Neuronal stem cell (in vitro differentiated cells): ENCODE results near the gene AMPD3.

Experiments used
- DNase-seq: peaks from one replicate; pipeline ENCODE4 v3.0.0-alpha.2; 2013; ENCODE audit warnings: low spot score
- H2AFZ ChIP-seq: one replicate; pipeline ENCODE4 v1.6.1; 2013; ENCODE audit warnings: mild to moderate bottlenecking, low read length, inconsistent platforms
- H2AK5ac ChIP-seq: 2 replicates; pipeline ENCODE4 v1.6.1; 2013; ENCODE audit warnings: low read depth, mild to moderate bottlenecking, inconsistent platforms, low read length, moderate library complexity, mixed read lengths
- H2BK120ac ChIP-seq: 2 replicates; pipeline ENCODE4 v1.6.1; 2013; ENCODE audit warnings: low read depth, mild to moderate bottlenecking, inconsistent platforms, low read length, moderate library complexity, mixed read lengths
- H2BK12ac ChIP-seq: one replicate; pipeline ENCODE4 v1.6.1; 2013; ENCODE audit warnings: low read length, inconsistent platforms
- H2BK15ac ChIP-seq: 2 replicates; pipeline ENCODE4 v1.6.1; 2013; ENCODE audit warnings: mild to moderate bottlenecking, low read length, inconsistent platforms, mixed read lengths
- H2BK5ac ChIP-seq: one replicate; pipeline ENCODE4 v1.6.1; 2013; ENCODE audit warnings: inconsistent platforms, mild to moderate bottlenecking, low read length, moderate library complexity
- H3K14ac ChIP-seq: one replicate; pipeline ENCODE4 v1.6.1; 2013; ENCODE audit warnings: low read length, inconsistent platforms
- H3K18ac ChIP-seq: 2 replicates; pipeline ENCODE4 v1.6.1; 2013; ENCODE audit warnings: low read length, inconsistent platforms
- H3K23ac ChIP-seq: 2 replicates; pipeline ENCODE4 v1.6.1; 2013; ENCODE audit warnings: low read depth, mild to moderate bottlenecking, mixed read lengths, low read length, inconsistent platforms; ENCODE audit not compliant: poor library complexity
- H3K27ac ChIP-seq: replicated peaks from 3 replicates; pipeline ENCODE4 v1.5.1; 2013; ENCODE audit warnings: low read length, inconsistent platforms
- H3K27me3 ChIP-seq, 3 experiments: 2 replicates each; pipeline ENCODE4 v1.6.1; 2013; ENCODE audit warnings: low read length in 3 of 3, mild to moderate bottlenecking in 2 of 3, inconsistent platforms in 1 of 3, low read depth in 1 of 3, mixed read lengths in 1 of 3, moderate library complexity in 1 of 3; ENCODE audit not compliant: control insufficient read depth in 3 of 3, insufficient read depth in 3 of 3
- H3K36me3 ChIP-seq, 2 donors: replicated peaks in 1 of 2; 2 replicates each; pipeline ENCODE4 v1.6.1; 2013; ENCODE audit warnings: low read length in 2 of 2; ENCODE audit not compliant: control insufficient read depth in 2 of 2, insufficient read depth in 2 of 2
- H3K4ac ChIP-seq: 2 replicates; pipeline ENCODE4 v1.6.1; 2013; ENCODE audit warnings: inconsistent platforms, mild to moderate bottlenecking, low read length, moderate library complexity
- H3K4me1 ChIP-seq, 2 donors: 1 replicate in 1 of 2; 2 replicates in 1 of 2; pipeline ENCODE4 v1.6.1; 2013; ENCODE audit warnings: low read length in 2 of 2, low read depth in 1 of 2; ENCODE audit not compliant: control insufficient read depth in 2 of 2, insufficient read depth in 1 of 2
- H3K4me2 ChIP-seq: one replicate; pipeline ENCODE4 v1.6.1; 2013; ENCODE audit warnings: mild to moderate bottlenecking, low read length, inconsistent platforms; ENCODE audit not compliant: insufficient read depth, poor library complexity, severe bottlenecking
- H3K4me3 ChIP-seq, 2 donors: 2 replicates each; pipeline ENCODE4 v1.5.1; 2013; ENCODE audit warnings: low read length in 2 of 2, mild to moderate bottlenecking in 2 of 2, inconsistent platforms in 1 of 2, moderate library complexity in 1 of 2
- H3K79me1 ChIP-seq: one replicate; pipeline ENCODE4 v1.6.1; 2013; ENCODE audit warnings: low read depth, mild to moderate bottlenecking, inconsistent platforms, low read length, moderate library complexity
- H3K9ac ChIP-seq: one replicate; pipeline ENCODE4 v1.6.1; 2013; ENCODE audit warnings: mild to moderate bottlenecking, low read depth, low read length, inconsistent platforms; ENCODE audit not compliant: poor library complexity
- H3K9me3 ChIP-seq, 2 donors: replicated peaks in 1 of 2; 2 replicates each; pipeline versions ENCODE3 to v1.6.1; 2013; ENCODE audit warnings: low read length in 2 of 2, mild to moderate bottlenecking in 2 of 2, inconsistent platforms in 1 of 2, low read depth in 1 of 2, mixed read lengths in 1 of 2, moderate library complexity in 1 of 2; ENCODE audit not compliant: control insufficient read depth in 2 of 2, insufficient read depth in 1 of 2
- H4K8ac ChIP-seq: one replicate; pipeline ENCODE4 v1.6.1; 2013; ENCODE audit warnings: low read depth, mild to moderate bottlenecking, inconsistent platforms, low read length, moderate library complexity
- H4K91ac ChIP-seq: one replicate; pipeline ENCODE4 v1.6.1; 2013; ENCODE audit warnings: low read length, low read depth, mild to moderate bottlenecking, inconsistent platforms; ENCODE audit not compliant: poor library complexity
- WGBS, 2 donors: extraction: QIAGEN DNeasy Blood & Tissue Kit; methylation state at CpG; one replicate each; pipeline ENCODE4 v1.1.7; 2013; ENCODE audit warnings: missing lambda C conversion rate in 2 of 2, mixed read lengths in 1 of 2; ENCODE audit not compliant: insufficient read length in 2 of 2, insufficient replicate concordance in 1 of 2; ENCODE audit errors: extremely low coverage in 2 of 2; 5-methylcytosine and 5-hydroxymethylcytosine counted together

AMPD3 gene

DNA sequence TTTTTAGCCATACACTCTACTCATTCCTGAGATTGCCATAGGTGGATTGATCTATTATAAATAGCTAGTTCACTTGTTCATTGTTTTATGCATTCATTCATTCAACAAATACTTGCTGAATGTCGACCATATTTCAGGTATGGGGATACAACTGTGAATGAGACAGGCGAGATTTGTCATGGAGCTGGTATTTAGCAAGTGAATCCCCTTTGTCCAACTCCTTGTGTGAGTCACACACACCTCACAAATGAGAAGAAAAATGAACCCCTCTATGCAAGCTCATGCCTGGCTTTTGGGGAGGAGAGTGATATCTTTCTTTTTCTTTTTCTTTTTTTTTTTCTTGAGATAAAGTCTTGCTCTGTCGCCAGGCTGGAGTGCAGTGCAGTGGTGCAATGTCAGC is 1.8 kb upstream of the AMPD3 start:
- Histone ChIP-seq H3K23ac (no peak overlapping the region), H2BK5ac (no peak overlapping the region), H4K91ac (no peak overlapping the region), H2BK120ac (no peak overlapping the region), H3K27ac (no peak overlapping the region), H3K9me3 (peaks cover 2 to 3% of the 10 kb centered on the region in 2 donors), H2BK15ac (no peak overlapping the region), H3K4me1 (peaks cover 13 to 17% of the 10 kb centered on the region in 2 donors), H3K27me3 (peaks cover 4 to 62% (median 28%) of the 10 kb centered on the region in 3 experiments), H3K18ac (no peak overlapping the region), H3K79me1 (no peaks in the 10 kb centered on the region), H2AK5ac (no peak overlapping the region), H3K9ac (no peak overlapping the region), H4K8ac (no peak overlapping the region), H2BK12ac (no peak overlapping the region), H3K4me3 (no peak overlapping the region), H3K4ac (no peak overlapping the region), H3K36me3 (no peaks in the 10 kb centered on the region), H3K4me2 (no peak overlapping the region), H3K14ac (no peak overlapping the region), H2AFZ (no peak overlapping the region)
- DNase-seq = no peak
- WGBS, 2 donors = no CpG with 5 or more reads among the region's 3 CpGs

DNA sequence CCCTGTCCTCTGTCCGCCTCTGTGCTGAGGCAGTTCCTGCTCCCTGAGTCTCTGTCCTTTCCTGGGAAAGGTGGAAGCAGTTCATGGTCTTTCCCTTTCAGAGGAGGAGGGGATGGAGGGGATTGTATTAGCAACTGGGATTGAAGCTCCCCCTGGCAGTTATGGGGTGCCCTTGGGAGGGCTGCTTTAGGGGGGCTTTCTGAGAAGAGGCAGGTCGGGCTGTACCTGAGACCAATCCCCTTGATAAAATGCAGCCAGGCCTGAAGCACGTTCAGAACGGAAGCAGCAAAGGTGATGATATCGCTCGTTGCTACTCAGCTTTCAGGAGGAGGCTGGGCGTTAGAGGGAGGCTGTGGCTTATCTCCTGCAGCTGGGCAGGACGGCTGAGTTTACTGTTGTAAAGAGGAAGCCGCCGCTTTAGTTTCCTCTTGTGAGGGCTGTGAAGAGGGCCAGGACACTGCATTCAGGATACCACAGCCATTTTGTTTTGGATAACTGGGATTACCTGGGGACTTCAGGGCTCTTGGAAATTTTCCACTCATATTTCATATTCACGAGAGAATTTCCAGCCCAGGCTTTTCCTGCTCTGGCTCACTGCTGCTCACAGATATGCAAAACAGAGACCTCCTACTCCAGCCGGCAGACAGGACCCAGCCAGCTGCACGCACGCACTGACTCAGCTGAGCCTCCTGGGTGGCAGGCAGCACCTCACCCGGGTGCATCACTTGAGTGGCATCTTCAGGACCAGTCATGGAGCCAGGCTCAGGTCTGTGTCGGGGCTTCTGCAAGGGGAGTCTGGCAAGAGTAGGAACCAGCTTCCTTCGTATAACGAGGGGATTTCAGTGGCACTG is 798 bp downstream of the AMPD3 start:
- peaks cover 2 to 3% of the 10 kb centered on the region in 2 donors for H3K9me3 ChIP-seq
- no peak overlapping the region for H2BK5ac ChIP-seq
- H3K4me1 ChIP-seq = peaks cover 13 to 20% of the 10 kb centered on the region in 2 donors
- no peak overlapping the region for H2BK120ac ChIP-seq
- WGBS, 2 donors = no CpG with 5 or more reads among the region's 18 CpGs
- H3K27ac ChIP-seq = no peak overlapping the region
- peak overlapping the region; percentile 36 for H3K9ac ChIP-seq
- no peak overlapping the region for H3K4ac ChIP-seq
- H2BK12ac ChIP-seq = no peak overlapping the region
- H3K27me3 ChIP-seq = peaks cover 0 to 38% (median 12%) of the 10 kb centered on the region in 3 experiments
- H3K4me3 ChIP-seq = peak overlapping the region in 1 of 2 donors; percentile 32
- no peak overlapping the region for H4K8ac ChIP-seq
- no peak overlapping the region for H3K14ac ChIP-seq
- no peak overlapping the region for H4K91ac ChIP-seq
- H3K18ac ChIP-seq = peak overlapping the region; percentile 66
- H3K36me3 ChIP-seq = no peaks in the 10 kb centered on the region
- H2AFZ ChIP-seq = peak overlapping the region; percentile 84
- no peak overlapping the region for H2BK15ac ChIP-seq
- no peak overlapping the region for H2AK5ac ChIP-seq
- no peak overlapping the region for H3K23ac ChIP-seq
- H3K4me2 ChIP-seq = peak overlapping the region; percentile 36
- DNase-seq = peak; percentile 21
- H3K79me1 ChIP-seq = no peaks in the 10 kb centered on the region

DNA sequence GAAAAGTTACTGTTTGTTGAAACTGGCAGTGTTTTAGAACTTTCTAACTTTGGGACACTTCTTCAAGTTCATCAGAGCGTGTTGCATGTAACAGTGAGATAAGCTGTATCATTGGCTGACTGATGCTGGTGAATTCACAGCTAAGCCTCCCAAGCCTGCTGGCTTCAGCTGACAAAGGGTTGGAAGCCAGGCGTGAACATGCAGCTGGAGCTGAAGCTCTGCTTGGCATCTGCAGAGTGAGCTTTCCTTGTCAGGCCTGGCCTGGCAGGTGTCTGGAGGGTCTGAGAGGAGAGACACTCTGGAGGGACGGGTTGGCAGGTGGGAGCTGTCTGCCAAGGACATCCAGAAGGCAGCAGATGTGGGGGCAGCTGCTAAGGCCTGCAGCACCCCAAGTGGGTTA is 1.5 kb downstream of the AMPD3 start:
- peaks cover 0 to 32% (median 5%) of the 10 kb centered on the region in 3 experiments for H3K27me3 ChIP-seq
- peak overlapping the region; percentile 26 for H3K23ac ChIP-seq
- H3K79me1 ChIP-seq = no peaks in the 10 kb centered on the region
- H3K14ac ChIP-seq = no peak overlapping the region
- H2AK5ac ChIP-seq = no peak overlapping the region
- no peak overlapping the region for H3K27ac ChIP-seq
- H3K4me1 ChIP-seq = peaks cover 13 to 18% of the 10 kb centered on the region in 2 donors
- no peak overlapping the region for H2BK12ac ChIP-seq
- H2BK120ac ChIP-seq = no peak overlapping the region
- H2AFZ ChIP-seq = peak overlapping the region; percentile 84
- H3K4me2 ChIP-seq = no peak overlapping the region
- WGBS, 2 donors = no CpG with 5 or more reads among the region's 3 CpGs
- no peaks in the 10 kb centered on the region for H3K9me3 ChIP-seq
- H3K36me3 ChIP-seq = no peaks in the 10 kb centered on the region
- no peak overlapping the region for H4K8ac ChIP-seq
- H3K4me3 ChIP-seq = peak overlapping the region in 1 of 2 donors; percentile 32
- H3K18ac ChIP-seq = no peak overlapping the region
- H3K4ac ChIP-seq = no peak overlapping the region
- H2BK5ac ChIP-seq = no peak overlapping the region
- no peak for DNase-seq
- H4K91ac ChIP-seq = no peak overlapping the region
- H2BK15ac ChIP-seq = no peak overlapping the region
- H3K9ac ChIP-seq = no peak overlapping the region

DNA sequence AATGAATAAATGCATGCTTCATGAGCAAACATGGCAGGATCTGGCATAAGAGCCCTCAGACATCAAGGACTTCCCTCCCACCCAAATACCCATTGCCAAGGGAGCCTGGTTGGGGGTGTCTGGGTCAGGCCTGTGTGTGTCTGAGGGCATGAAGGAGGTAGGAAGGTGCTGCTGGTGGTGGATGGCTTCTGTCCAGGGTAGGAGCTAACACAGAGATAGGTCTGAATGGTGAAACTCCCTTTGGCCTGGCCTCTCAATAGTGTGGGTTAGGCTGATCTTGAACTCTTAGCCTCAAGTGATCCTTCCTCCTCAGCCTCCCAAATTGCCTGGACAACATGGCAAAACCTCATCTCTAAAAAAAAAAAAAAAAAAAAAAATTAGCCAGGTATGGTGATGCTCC is 2.8 kb downstream of the AMPD3 start:
- Histone ChIP-seq H3K9ac (no peak overlapping the region), H2BK5ac (no peak overlapping the region), H3K4me3 (no peak overlapping the region), H4K8ac (no peak overlapping the region), H2AK5ac (no peak overlapping the region), H3K4ac (no peak overlapping the region), H3K36me3 (no peaks in the 10 kb centered on the region), H2BK12ac (no peak overlapping the region), H3K14ac (no peak overlapping the region), H3K23ac (no peak overlapping the region), H2BK15ac (no peak overlapping the region), H2BK120ac (no peak overlapping the region), H3K27me3 (peaks cover 0 to 19% (median 0%) of the 10 kb centered on the region in 3 experiments), H4K91ac (no peak overlapping the region), H2AFZ (no peak overlapping the region), H3K4me2 (no peak overlapping the region), H3K9me3 (no peaks in the 10 kb centered on the region), H3K4me1 (peaks cover 13 to 18% of the 10 kb centered on the region in 2 donors), H3K18ac (no peak overlapping the region), H3K79me1 (no peaks in the 10 kb centered on the region), H3K27ac (no peak overlapping the region)
- DNase-seq = no peak
